GM19239 (cell line): ENCODE results near the gene SEM1.
"Not testable (repeated sequence)": the region's sequence is repeated elsewhere in the genome, so short reads cannot be mapped to it uniquely, and the experiment has no call there.

Experiments
- DNase-seq: peaks from one replicate; pipeline ENCODE4 v3.0.0; 2011; ENCODE audit warnings: low spot score; ENCODE audit not compliant: insufficient read length
- FAIRE-seq: peaks from 2 replicates; lab custom pipeline; 2011; peaks lifted over from hg19 to GRCh38; lab: Jason Lieb, UNC

Gene SEM1

DNA sequence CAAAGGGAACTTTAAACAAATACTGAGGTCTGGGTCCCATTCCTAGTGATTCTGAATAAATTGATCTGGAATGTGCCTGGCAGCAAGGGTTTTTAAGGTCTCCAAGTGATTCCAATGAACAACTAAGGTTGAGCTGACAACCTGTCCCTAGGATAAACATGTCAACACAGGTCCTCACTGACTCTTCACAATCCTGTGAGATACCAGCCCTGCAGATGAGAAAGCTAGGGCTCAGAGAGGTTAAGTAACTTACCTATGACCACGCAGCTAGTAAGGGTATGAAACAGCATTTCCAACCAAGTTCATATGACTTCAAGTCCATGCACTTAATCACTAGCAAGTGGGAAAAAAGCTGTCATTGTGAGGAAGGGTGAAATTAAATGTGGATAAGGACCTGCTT, 44.0 kb downstream of the SEM1 start:
- no peak for FAIRE-seq
- no peak for DNase-seq

DNA sequence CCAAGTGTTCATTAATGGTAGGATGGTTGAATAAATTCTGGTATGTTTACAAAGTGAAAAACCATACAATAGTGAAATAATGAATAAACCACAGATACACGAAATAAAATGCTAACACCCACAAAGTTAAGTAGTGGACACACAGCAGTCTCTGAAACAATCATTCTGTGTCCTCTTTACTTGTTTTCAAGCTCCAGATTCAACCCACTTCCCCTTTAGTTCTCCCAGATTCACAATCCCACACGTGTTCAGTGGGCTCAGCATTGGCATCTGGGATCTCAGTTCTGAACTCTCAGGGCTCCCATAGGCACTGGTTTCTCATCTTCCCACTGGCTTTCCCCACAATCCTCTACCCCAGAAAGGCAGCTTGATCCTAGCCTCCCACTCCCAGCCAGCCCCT, 44.9 kb downstream of the SEM1 start:
- DNase-seq (no peak), FAIRE-seq (no peak)

DNA sequence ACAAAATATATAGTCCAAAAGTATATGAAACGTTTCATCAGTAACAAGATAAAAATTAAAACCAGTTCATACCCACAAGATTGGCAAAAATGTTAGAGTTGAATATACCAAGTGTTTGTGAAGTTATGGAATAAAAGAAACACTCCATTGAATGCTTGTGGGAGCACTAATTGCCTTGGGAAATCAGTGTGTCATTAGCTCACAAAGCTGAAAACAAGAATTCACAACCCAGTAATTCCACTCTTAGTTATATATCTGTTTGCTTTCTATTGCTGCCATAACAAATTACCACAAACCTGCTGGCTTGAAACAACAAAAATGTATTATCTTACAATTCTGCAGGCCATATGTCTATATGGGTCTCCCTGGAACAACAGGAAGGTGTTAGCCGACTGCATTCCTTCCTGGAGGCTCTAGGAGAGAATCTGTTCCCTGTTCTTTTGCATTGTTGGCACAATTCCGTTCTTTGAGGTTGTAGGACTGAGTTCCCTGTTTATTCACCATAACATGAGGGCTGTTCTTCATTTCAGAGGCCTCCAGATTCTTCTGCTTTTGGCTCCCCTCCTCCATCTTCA, 45.7 kb downstream of the SEM1 start:
- FAIRE-seq: no peak
- DNase-seq: no peak

DNA sequence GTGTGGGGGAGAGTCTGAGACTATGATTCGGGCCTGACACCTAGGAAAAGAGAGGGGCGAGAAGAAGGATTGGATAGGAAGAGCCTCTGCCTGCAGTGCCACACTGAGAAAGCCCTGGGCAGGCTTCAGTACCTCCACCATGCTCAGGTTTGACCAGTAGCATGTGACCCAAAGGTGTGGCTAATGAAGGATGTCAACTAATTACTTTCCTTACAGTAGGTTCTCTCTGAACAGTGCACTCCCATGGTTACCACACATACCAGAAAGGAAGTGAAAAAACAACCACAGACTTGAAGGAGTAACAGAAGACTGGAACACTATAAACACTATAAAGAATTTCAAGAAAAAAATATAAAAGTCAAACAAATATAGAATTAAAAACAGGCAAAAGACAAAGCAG, 46.2 kb downstream of the SEM1 start:
- FAIRE-seq: no peak
- peak; percentile 2 for DNase-seq

DNA sequence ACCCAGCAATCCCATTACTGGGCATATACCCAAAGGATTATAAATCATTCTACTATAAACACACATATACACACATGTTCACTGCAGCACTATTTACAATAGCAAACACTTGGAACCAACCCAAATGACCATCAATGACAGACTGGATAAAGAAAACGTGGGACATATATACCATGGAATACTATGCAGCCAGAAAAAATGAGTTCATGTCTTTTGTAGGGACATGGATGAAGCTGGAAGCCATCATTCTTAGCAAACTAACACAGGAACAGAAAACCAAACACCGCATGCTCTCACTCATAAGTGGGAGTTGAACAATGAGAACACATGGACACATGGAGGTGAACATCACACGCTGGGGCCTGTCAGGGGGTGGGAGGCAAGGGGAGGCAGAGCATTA, 47.5 kb downstream of the SEM1 start:
- not testable (repeated sequence) for FAIRE-seq, DNase-seq

DNA sequence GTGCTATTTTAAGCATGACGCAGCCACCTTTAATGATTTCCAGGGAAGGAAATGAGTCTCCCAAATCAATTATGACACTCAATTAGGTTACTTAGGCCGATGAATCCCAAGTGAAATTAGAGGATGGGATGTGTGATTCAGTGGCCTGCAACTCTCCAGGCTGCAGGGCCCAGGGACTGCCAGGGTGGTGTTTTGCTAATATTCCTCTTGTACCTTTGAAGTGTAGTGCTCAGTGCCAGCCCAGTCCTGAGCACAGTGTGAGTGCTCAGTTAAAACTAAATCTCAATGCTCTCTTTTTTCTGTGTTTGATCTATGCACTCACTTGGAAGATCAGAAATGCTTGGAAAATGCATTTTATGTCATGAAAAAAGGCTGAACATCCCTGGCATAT, 51.6 kb downstream of the SEM1 start:
- DNase-seq: no peak
- no peak for FAIRE-seq

DNA sequence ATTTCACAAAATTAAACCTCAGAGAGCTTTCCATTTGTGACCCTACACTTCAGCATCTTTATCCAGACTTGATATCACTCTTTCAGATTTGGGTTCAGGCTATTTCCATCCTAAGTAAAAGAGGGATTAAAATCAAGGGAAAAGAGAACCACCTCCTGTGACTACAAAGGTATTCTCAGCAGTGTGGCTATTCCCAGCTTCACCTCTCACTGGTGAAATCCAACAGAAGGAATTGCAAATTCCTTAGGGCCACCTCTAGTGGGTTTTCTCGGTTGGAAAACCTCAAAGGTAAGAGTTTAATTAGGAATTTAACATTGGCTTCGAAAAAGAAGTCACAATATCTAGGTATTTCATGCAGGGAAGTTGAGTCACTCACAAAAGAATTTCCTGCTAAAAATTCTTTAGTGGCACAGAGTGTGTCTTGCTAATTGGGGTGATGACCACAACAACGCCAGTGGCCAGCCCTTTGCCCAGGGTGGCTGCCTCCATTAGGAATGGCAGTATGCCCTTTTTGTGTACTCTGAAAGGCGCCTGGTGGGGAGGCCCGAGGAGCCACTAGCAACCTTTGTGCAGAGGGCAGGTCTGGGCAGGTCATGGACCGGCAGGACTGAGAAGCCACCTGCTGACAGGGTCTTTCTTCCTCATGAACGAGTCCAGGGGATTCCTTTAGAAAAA, 52.2 kb downstream of the SEM1 start:
- FAIRE-seq (no peak), DNase-seq (no peak)

DNA sequence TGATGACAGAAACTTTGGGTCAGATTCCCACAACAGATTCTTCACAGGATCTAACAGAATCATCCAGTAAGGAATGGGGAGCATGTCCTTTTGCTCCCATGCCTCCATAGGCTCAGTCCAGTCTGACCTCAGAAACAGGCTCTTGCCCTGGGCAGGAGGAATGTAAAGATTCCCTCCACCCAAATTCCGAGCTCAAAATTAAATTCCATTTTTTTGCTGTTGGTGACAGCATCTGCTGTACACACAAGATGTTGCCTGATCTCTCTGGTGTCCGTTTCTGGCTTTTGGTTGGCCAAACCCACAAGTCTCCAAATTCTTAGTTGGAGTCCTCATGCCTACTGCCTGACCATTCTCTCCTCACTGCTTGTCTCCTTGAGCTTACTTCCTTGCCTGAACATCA, 53.7 kb downstream of the SEM1 start:
- DNase-seq (no peak), FAIRE-seq (no peak)

DNA sequence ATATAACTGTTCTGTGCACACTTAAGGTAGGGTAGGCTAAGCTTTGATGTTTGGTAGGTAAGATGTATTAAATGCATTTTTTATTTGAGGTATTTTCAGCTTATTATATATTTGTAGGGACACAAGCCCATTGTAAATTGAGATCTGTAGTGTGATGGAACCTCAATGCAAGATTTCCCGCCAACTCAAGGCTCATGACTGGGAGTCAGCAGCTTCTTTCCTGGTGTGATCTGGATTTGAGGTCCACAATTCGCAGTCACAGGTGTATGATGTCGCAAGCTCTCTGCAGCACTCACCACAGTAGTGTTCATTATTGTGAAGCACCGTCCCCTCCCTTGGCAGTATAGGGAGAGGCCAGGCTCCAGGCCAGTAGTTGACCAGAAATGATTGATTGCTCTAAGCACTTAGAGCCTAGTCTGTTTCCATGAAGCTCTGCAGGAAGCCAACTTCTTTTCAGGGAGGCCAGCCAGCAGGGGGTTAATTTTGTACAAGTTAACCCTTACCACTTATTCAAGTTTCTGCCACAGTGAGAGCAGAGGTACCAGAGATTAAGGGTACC, 54.9 kb downstream of the SEM1 start:
- FAIRE-seq: no peak
- no peak for DNase-seq

DNA sequence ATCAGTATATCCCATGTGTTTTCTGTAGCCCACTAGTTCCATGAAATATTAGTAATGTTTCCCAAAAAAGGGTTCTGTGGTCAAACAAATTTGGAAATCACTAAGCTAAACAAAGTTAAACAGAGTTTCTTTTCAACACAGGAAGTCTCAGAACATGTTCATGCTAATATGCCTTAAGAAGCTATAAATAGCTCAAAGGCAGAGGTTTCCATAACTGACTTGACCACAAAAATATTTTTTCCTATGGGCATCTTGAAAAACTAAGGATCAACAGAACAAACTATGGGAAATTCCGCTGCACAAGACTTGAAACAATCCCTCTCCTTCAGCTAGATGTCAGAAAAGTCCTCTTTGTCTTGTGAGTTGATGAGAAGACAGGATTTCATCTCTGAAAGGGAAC, 59.7 kb downstream of the SEM1 start:
- DNase-seq: no peak
- FAIRE-seq: no peak

DNA sequence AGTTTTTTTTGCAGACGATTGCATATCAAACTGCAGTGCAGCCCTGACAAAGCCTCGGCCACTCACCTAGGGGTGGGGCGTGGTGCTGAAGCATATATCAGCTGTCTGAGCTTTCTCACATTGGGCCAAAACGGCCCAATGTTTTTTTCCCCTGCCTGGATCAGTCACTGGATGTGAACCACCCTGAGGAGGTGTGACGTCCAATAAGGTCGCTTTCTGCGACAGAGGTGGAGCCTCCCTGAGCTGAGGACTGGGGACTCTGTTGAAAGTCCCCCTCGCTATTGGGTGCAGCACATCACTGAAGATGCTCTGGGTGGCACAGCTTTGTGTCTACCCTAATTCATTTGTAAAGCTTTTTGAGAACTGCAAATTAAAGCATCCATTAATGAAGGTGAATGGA, 60.9 kb downstream of the SEM1 start:
- FAIRE-seq (no peak), DNase-seq (no peak)

DNA sequence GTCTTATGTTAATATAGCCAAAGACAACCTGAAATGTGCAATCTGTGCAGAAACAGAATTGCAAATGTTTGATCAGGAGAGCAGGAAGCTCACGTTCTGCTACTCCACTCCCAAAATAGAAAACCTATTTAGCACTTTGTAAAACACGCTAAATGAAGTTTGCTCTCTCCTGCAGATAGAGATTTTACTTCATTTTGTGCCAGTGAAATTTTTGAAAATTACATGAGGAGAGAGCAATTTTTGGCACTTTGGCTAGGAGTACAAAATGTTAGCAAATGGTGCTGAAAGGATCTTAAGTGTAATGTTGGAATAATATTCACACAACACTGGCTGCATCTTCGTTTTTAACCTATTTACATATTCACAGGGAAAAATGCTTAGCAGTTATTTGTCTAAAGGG, 61.9 kb downstream of the SEM1 start:
- DNase-seq: no peak
- no peak for FAIRE-seq

DNA sequence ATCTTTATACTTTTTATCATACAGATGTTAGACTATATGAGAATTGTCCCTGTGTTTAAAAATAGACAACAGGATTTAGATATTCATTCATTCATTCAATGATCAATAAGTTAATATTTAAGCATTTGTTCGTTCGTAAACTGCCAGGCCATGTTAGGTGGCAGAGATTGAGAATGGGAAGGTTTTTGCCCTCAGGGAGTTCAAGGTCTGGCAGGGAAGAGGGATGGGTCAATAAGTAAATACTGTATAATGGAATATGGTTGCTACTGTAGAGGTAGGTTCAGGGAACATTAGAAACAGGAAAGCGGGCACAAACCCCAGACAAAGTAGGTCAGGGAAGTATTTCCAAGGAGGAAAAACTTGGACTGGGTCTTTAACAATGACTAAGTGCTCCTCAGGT, 64.6 kb downstream of the SEM1 start:
- FAIRE-seq (no peak), DNase-seq (no peak)

DNA sequence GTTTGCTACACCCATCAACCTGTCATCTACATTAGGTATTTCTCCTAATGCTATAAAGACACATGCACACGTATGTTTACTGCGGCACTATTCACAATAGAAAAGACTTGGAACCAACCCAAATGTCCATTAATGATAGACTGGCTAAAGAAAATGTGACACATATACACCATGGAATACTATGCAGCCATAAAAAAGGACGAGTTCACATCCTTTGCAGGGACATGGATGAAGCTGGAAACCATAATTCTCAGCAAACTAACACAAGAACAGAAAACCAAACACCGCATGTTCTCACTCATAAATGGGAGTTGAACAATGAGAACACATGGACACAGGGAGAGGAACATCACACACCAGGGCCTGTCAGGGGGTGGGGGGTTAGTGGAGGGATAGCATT, 66.2 kb downstream of the SEM1 start:
- not testable (repeated sequence) for FAIRE-seq

DNA sequence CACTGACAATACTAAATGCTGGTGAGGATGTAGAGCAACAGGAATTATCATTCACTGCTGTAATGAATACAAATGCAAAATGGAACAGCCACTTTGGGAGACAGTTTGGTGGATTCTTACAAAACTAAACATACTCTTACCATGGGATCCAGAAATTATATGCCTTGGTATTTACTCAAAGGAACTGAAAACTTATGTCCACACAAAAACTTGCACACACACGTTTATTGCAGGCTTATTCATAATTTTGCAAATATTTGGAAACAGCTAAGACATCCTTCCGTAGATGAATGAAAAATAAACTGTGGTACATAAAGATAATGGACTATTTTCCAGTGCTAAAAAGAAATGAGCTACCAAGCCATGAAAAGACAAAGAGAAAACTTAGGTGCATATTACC, 69.6 kb downstream of the SEM1 start:
- DNase-seq (no peak), FAIRE-seq (peak; percentile 51)

More for the DNA sequence above, 66.2 kb downstream of the SEM1 start:
- DNase-seq: not testable (repeated sequence)
